PC-3 (cell line): ENCODE results near the gene TESK2. TPM values are rescaled to one million over a fixed set of nuclear protein-coding genes. Genes with fewer than 3 reads are reported as not detected.
"Not testable (repeated sequence)": the region's sequence is repeated elsewhere in the genome, so short reads cannot be mapped to it uniquely, and the experiment has no call there.

ENCODE experiments used
- ATAC-seq: fragments of 200-7000 bp; cut with Tn5 transposase; 2 replicates; pipeline ENCODE4 v1.9.1; 2020; ENCODE audit warnings: mild to moderate bottlenecking, moderate library complexity
- BruUV-seq: library from RNA; stranded (reverse); fragments of 400-500 nt; replicated peaks from 2 replicates; lab custom pipeline; 2021; lab: Mats Ljungman, UMichigan
- CTCF ChIA-PET: fragments of 300-600 bp; sonication (Branson Sonifier 250); formaldehyde crosslinking; loops from one replicate; lab custom pipeline; 2022; ENCODE audit warnings: antibody characterized with exemption; lab: Charles Lee
- POLR2A ChIA-PET: fragments of 300-600 bp; sonication (Branson Sonifier 250); formaldehyde crosslinking; loops from one replicate; lab custom pipeline; 2022; ENCODE audit warnings: antibody characterized with exemption; ENCODE audit not compliant: unreplicated experiment; lab: Charles Lee
- DNase-seq: peaks from one replicate; pipeline ENCODE4 v3.0.0-alpha.2; 2015
- H2AFZ ChIP-seq: fragments of 300-600 bp; sonication (generic); 2 replicates; pipeline ENCODE4 v1.6.0; 2016; ENCODE audit warnings: antibody characterized with exemption, low read length
- H3F3A ChIP-seq: fragments of 300-600 bp; sonication (generic); one replicate; pipeline ENCODE4 v1.6.0; 2017; ENCODE audit warnings: antibody characterized with exemption, low read length, control low read depth, mild to moderate bottlenecking; ENCODE audit not compliant: unreplicated experiment
- H3K27ac ChIP-seq: fragments of 300-600 bp; sonication (generic); 2 replicates; pipeline ENCODE4 v1.5.1; 2016; ENCODE audit warnings: mild to moderate bottlenecking, low read length
- H3K27me3 ChIP-seq: fragments of 300-600 bp; sonication (generic); 2 replicates; pipeline ENCODE4 v1.6.1; 2016; ENCODE audit warnings: low read length, mixed read lengths
- H3K36me3 ChIP-seq: fragments of 300-600 bp; sonication (generic); 2 replicates; pipeline ENCODE4 v1.6.1; 2016; ENCODE audit warnings: low read depth, mixed run types, low read length, mixed read lengths
- H3K4me1 ChIP-seq: fragments of 300-600 bp; sonication (generic); 2 replicates; pipeline ENCODE4 v1.5.1; 2016; ENCODE audit warnings: low read length; ENCODE audit not compliant: insufficient read depth
- H3K4me2 ChIP-seq: fragments of 300-600 bp; sonication (generic); 2 replicates; pipeline ENCODE4 v1.6.0; 2016; ENCODE audit warnings: low read length
- H3K4me3 ChIP-seq: fragments of 300-600 bp; sonication (generic); 2 replicates; pipeline ENCODE4 v1.5.1; 2016; ENCODE audit warnings: mild to moderate bottlenecking, low read length, mixed read lengths
- H3K79me2 ChIP-seq: fragments of 300-600 bp; sonication (generic); 2 replicates; pipeline ENCODE4 v1.6.1; 2017; ENCODE audit warnings: low read length, mixed read lengths
- H3K9ac ChIP-seq: fragments of 300-600 bp; sonication (generic); 2 replicates; pipeline ENCODE4 v1.6.0; 2016; ENCODE audit warnings: mild to moderate bottlenecking, low read length
- H3K9me2 ChIP-seq: fragments of 300-600 bp; sonication (generic); replicated peaks from 2 replicates; pipeline ENCODE4 v1.6.1; 2016; ENCODE audit warnings: mixed run types, low read length, mixed read lengths
- H3K9me3 ChIP-seq: fragments of 300-600 bp; sonication (generic); 2 replicates; pipeline ENCODE4 v1.6.1; 2016; ENCODE audit warnings: low read length, mixed read lengths
- H4K20me1 ChIP-seq: fragments of 300-600 bp; sonication (generic); 2 replicates; pipeline ENCODE4 v1.6.1; 2016; ENCODE audit warnings: low read length, mixed read lengths
- CTCF ChIP-seq: fragments of 300-600 bp; sonication (generic); conservative IDR thresholded peaks from 2 replicates; pipeline ENCODE4 v1.5.1; 2017; ENCODE audit warnings: antibody characterized with exemption, low read depth, mild to moderate bottlenecking, low read length
- EZH2 ChIP-seq: fragments of 300-600 bp; sonication (generic); IDR thresholded peaks from one replicate; pipeline ENCODE4 v1.6.1; 2017; ENCODE audit warnings: antibody characterized with exemption, mild to moderate bottlenecking, low read length; ENCODE audit not compliant: unreplicated experiment
- EZH2phosphoT487 ChIP-seq: fragments of 300-600 bp; sonication (generic); IDR thresholded peaks from 2 replicates; pipeline ENCODE4 v1.6.1; 2018; ENCODE audit warnings: mild to moderate bottlenecking, antibody characterized with exemption, low read length, borderline replicate concordance
- intact Hi-C: fragments of 100-400 bp; cut with micrococcal nuclease; formaldehyde crosslinking; loops from 2 replicates; pipeline ENCODE4 v1.9.0; 2023
- total RNA-seq: library from RNA; depleted of rRNA; stranded (reverse); fragments of >200 nt; gene quantifications from 2 replicates; pipeline ENCODE4 v1.2.3, GENCODE V29; 2014

Gene TESK2
- total RNA-seq, 1 experiment from 2014 or later: 6.0 TPM

GRCh38 chr1:45526135-45526644, 35.2 kb upstream of the TESK2 start:
- TF ChIP-seq EZH2: no peak
- no peaks in the 10 kb centered on the region for H3K36me3 ChIP-seq
- H3K9me2 ChIP-seq: no peaks in the 10 kb centered on the region
- intact Hi-C loops: no loop called here
- H3F3A ChIP-seq: no peaks in the 10 kb centered on the region
- POLR2A ChIA-PET: interaction anchor here (1.7 kb wide), 1 partner anchor 25 kb away, joined by 14 read pairs; the partner anchor contains the start of gene AKR1A1
- no peak overlapping the region for H3K4me2 ChIP-seq
- no TSS peak for BruUV-seq
- H3K27ac ChIP-seq: no peak overlapping the region
- H4K20me1 ChIP-seq: peaks cover 4% of the 10 kb centered on the region
- no peak for ATAC-seq
- H3K79me2 ChIP-seq: peaks cover 9% of the 10 kb centered on the region
- H3K9ac ChIP-seq: no peak overlapping the region
- peak; percentile 32 for DNase-seq
- CTCF ChIA-PET: no interaction called here
- no peak overlapping the region for H3K4me3 ChIP-seq
- no peaks in the 10 kb centered on the region for H3K9me3 ChIP-seq
- peaks cover 33% of the 10 kb centered on the region for H3K4me1 ChIP-seq
- no peak overlapping the region for H2AFZ ChIP-seq
- no peaks in the 10 kb centered on the region for H3K27me3 ChIP-seq

DNA sequence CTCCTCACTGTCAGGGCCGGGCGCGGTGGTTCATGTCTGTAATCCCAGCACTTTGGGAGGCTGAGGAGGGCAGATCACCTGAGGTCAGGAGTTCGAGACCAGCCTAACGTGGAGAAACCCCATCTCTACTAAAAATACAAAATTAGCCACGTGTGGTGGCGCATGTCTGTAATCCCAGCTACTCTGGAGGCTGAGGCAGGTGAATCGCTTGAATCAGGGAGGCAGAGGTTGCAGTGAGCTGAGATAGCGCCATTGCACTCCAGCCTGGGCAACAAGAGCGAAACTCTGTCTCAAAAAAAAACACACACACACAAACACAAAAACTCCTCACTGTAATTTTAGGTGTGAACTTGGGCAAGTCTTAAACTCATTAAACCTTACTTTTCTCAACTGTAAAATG, 33.0 kb upstream of the TESK2 start:
- intact Hi-C loops, H3K9me3 ChIP-seq, H3F3A ChIP-seq, H3K4me2 ChIP-seq, H2AFZ ChIP-seq, CTCF ChIA-PET, H3K9me2 ChIP-seq, DNase-seq, H3K36me3 ChIP-seq, ATAC-seq, H3K4me3 ChIP-seq, H3K9ac ChIP-seq, H3K27me3 ChIP-seq, H3K27ac ChIP-seq, BruUV-seq: not testable (repeated sequence)
- Histone ChIP-seq H4K20me1 (peaks cover 24% of the 10 kb centered on the region), H3K4me1 (peaks cover 40% of the 10 kb centered on the region), H3K79me2 (peaks cover 31% of the 10 kb centered on the region)
- POLR2A ChIA-PET: interaction anchor here (0.6 kb wide), 1 partner anchor 571 kb away, joined by 3 read pairs; no protein-coding TSS in a partner anchor

GRCh38 chr1:45523516-45523915, 32.6 kb upstream of the TESK2 start:
- POLR2A ChIA-PET: interaction anchor here (0.6 kb wide), 1 partner anchor 570 kb away, joined by 3 read pairs; no protein-coding TSS in a partner anchor
- Histone ChIP-seq H3K4me2 (peak overlapping the region; percentile 93), H2AFZ (peak overlapping the region; percentile 70; the same call in 1 of the 2 replicates), H3K4me1 (peaks cover 44% of the 10 kb centered on the region), H4K20me1 (peaks cover 28% of the 10 kb centered on the region), H3K27ac (peak overlapping the region; percentile 98), H3K79me2 (peaks cover 36% of the 10 kb centered on the region)
- DNase-seq, H3K4me3 ChIP-seq, H3K9ac ChIP-seq, H3K9me2 ChIP-seq, intact Hi-C loops, CTCF ChIA-PET, ATAC-seq, H3K9me3 ChIP-seq, H3K27me3 ChIP-seq, H3F3A ChIP-seq, H3K36me3 ChIP-seq, BruUV-seq: not testable (repeated sequence)

- Histone ChIP-seq H3K36me3 (peaks cover 9% of the 10 kb centered on the region), H3K27me3 (no peaks in the 10 kb centered on the region), H3F3A (no peaks in the 10 kb centered on the region), H4K20me1 (peaks cover 34% of the 10 kb centered on the region), H3K9me3 (no peaks in the 10 kb centered on the region), H3K9me2 (no peaks in the 10 kb centered on the region), H2AFZ (peak overlapping the region; percentile 70), H3K79me2 (peaks cover 45% of the 10 kb centered on the region), H3K4me3 (peak overlapping the region; percentile 99), H3K4me1 (peaks cover 46% of the 10 kb centered on the region), H3K9ac (peak overlapping the region; percentile 97), H3K4me2 (peak overlapping the region; percentile 93), H3K27ac (peak overlapping the region; percentile 98)
- TSS peak; percentile 99 for BruUV-seq
- POLR2A ChIA-PET: interaction anchor here (0.6 to 2.0 kb wide), 5 partner anchors 22 to 113 kb away, joined by 3 to 21 read pairs (median 5); partner anchors contain the start of genes AKR1A1 and MMACHC
- intact Hi-C loops: loop anchor here (1.0 kb wide), 1 partner anchor 28 kb away; the partner anchor contains the start of gene AKR1A1
- TF ChIP-seq EZH2phosphoT487: no peak
- no peak for TF ChIP-seq CTCF
- TF ChIP-seq EZH2: no peak
- DNase-seq: peak; percentile 77
- CTCF ChIA-PET: interaction anchor here (1.1 to 1.2 kb wide), 2 partner anchors 47 to 61 kb away, joined by 3 to 5 read pairs; partner anchors contain the start of gene NASP
- ATAC-seq: peak; percentile 58
Observed at GRCh38 chr1:45522324-45523104, 31.6 kb upstream of the TESK2 start.
